ENCODE data around the gene MRPL49.
"Not testable (repeated sequence)": the region's sequence is repeated elsewhere in the genome, so short reads cannot be mapped to it uniquely, and the experiment has no call there.

Gene MRPL49

GRCh38 chr11:65132988-65133700 lies 11.0 kb downstream of the MRPL49 start:
- DNase-seq (ENCODE audit: low read depth) = peak; percentile 60

- no peak for DNase-seq (ENCODE audit: low read depth)
Measured at GRCh38 chr11:65133724-65134123, 11.6 kb downstream of the MRPL49 start.

GRCh38 chr11:65134240-65134951 lies 12.3 kb downstream of the MRPL49 start, which contains the start of gene SYVN1:
Gene SYVN1 (minus strand): TSS chr11:65134519. CDS start chr11:65133601, 918 bp downstream.
- DNase-seq (ENCODE audit: low read depth) = peak; percentile 88

- DNase-seq (ENCODE audit: low read depth) = peak; percentile 65
Measured at GRCh38 chr11:65134952-65135632, 13.0 kb downstream of the MRPL49 start.

- DNase-seq (ENCODE audit: low read depth) = no peak
Measured at GRCh38 chr11:65135633-65136145, 13.6 kb downstream of the MRPL49 start.

GRCh38 chr11:65136515-65137096 lies 14.5 kb downstream of the MRPL49 start:
- DNase-seq (ENCODE audit: low read depth) = no peak

GRCh38 chr11:65141896-65142494 lies 19.9 kb downstream of the MRPL49 start:
- no peak for DNase-seq (ENCODE audit: low read depth)

GRCh38 chr11:65147352-65148075 lies 25.4 kb downstream of the MRPL49 start:
- no peak for DNase-seq (ENCODE audit: low read depth)

GRCh38 chr11:65148657-65149056 lies 26.5 kb downstream of the MRPL49 start:
- no peak for DNase-seq (ENCODE audit: low read depth)

GRCh38 chr11:65150131-65150508 lies 28.0 kb downstream of the MRPL49 start:
- DNase-seq (ENCODE audit: low read depth) = not testable (repeated sequence)

- peak; percentile 40 for DNase-seq (ENCODE audit: low read depth)
Measured at GRCh38 chr11:65150509-65151299, 28.6 kb downstream of the MRPL49 start.

GRCh38 chr11:65151331-65151899 lies 29.3 kb downstream of the MRPL49 start:
- no peak for DNase-seq (ENCODE audit: low read depth)

- DNase-seq (ENCODE audit: low read depth) = no peak
Measured at GRCh38 chr11:65152122-65152521, 30.0 kb downstream of the MRPL49 start.

- DNase-seq (ENCODE audit: low read depth) = no peak
Measured at GRCh38 chr11:65156256-65156655, 34.1 kb downstream of the MRPL49 start.

- no peak for DNase-seq (ENCODE audit: low read depth)
Measured at GRCh38 chr11:65156926-65157325, 34.8 kb downstream of the MRPL49 start.

GRCh38 chr11:65157336-65157735 lies 35.2 kb downstream of the MRPL49 start:
- no peak for DNase-seq (ENCODE audit: low read depth)

GRCh38 chr11:65159012-65159411 lies 36.9 kb downstream of the MRPL49 start:
- no peak for DNase-seq (ENCODE audit: low read depth)

GRCh38 chr11:65160643-65161042 lies 38.5 kb downstream of the MRPL49 start:
- no peak for DNase-seq (ENCODE audit: low read depth)

- DNase-seq (ENCODE audit: low read depth) = no peak
Measured at GRCh38 chr11:65163684-65164083, 41.6 kb downstream of the MRPL49 start.

All from activated T-cell treated with anti-CD3 and anti-CD28 coated beads for 48 hours (primary cell).